Measurements from ENCODE around the gene SLC2A1. TPM values are rescaled to one million over a fixed set of nuclear protein-coding genes. Genes with fewer than 3 reads are reported as not detected.

Gene SLC2A1
- total and polyA plus RNA-seq, 5 donors from 2014 or later, result 22.0 to 60.2 (median 24.9) TPM

DNA sequence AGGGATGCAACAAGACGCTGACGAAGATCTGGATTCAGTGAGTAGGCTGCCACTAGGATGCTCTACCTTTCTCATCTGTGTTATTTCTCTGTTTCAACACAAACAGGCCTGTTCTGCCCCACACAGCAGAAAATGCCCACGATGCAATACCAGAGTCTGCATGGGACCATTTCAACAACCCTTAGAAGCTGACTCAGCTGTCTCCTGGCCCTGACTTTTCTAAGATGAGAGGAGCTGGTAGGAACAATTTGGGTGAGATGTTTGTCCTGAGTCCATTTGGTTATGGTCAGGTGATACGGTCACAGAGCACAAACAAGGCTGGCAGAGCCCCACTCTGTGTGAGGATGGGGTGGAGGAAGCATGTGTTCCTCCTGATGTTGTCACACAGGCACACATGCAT, 11.5 kb upstream of the SLC2A1 start:
- H3K4me1 ChIP-seq (ENCODE audit: control insufficient read depth, insufficient read depth, low read length, poor library complexity, severe bottlenecking), result no peaks in the 10 kb centered on the region
- no peak overlapping the region for H3K4me3 Mint-ChIP-seq
- H3K36me3 Mint-ChIP-seq, result peaks cover 3% of the 10 kb centered on the region
- peaks cover 4% of the 10 kb centered on the region for H3K27me3 Mint-ChIP-seq
- no peaks in the 10 kb centered on the region for H3K27me3 ChIP-seq (ENCODE audit: control insufficient read depth, insufficient read depth, low read length)
- ATAC-seq (ENCODE audit: low read depth in 2 of 2), result no peak
- H3K9me3 Mint-ChIP-seq, result no peaks in the 10 kb centered on the region
- DNase-seq, result no peak
- no peak overlapping the region for H3K27ac ChIP-seq (ENCODE audit: insufficient read depth, low read length, poor library complexity, severe bottlenecking)
- no peaks in the 10 kb centered on the region for H3K36me3 ChIP-seq (ENCODE audit: control insufficient read depth, insufficient read depth, low read length)
- H3K27ac Mint-ChIP-seq, result no peak overlapping the region
- H3K4me3 ChIP-seq (ENCODE audit: low read depth, low read length), result no peak overlapping the region
- no peaks in the 10 kb centered on the region for H3K9me3 ChIP-seq (ENCODE audit: control insufficient read depth in 2 of 2, low read length in 2 of 2)
- peaks cover 0 to 2% (median 0%) of the 10 kb centered on the region in 4 donors for H3K4me1 Mint-ChIP-seq

GRCh38 chr1:42968654-42969053, 10.0 kb upstream of the SLC2A1 start:
- Histone ChIP-seq H3K4me3 (ENCODE audit: low read depth, low read length) (no peak overlapping the region), H3K27ac (ENCODE audit: insufficient read depth, low read length, poor library complexity, severe bottlenecking) (no peak overlapping the region), H3K27me3 (ENCODE audit: control insufficient read depth, insufficient read depth, low read length) (no peaks in the 10 kb centered on the region), H3K9me3 (ENCODE audit: control insufficient read depth in 2 of 2, low read length in 2 of 2) (no peaks in the 10 kb centered on the region), H3K4me1 (ENCODE audit: control insufficient read depth, insufficient read depth, low read length, poor library complexity, severe bottlenecking) (peaks cover under 1% of the 10 kb centered on the region), H3K36me3 (ENCODE audit: control insufficient read depth, insufficient read depth, low read length) (no peaks in the 10 kb centered on the region)
- H3K4me1 Mint-ChIP-seq, result peaks cover 0 to 2% (median under 1%) of the 10 kb centered on the region in 4 donors
- H3K36me3 Mint-ChIP-seq, result no peaks in the 10 kb centered on the region
- no peak overlapping the region for H3K27ac Mint-ChIP-seq
- no peak for ATAC-seq (ENCODE audit: low read depth in 2 of 2)
- no peaks in the 10 kb centered on the region for H3K9me3 Mint-ChIP-seq
- H3K4me3 Mint-ChIP-seq, result no peak overlapping the region
- peaks cover 4% of the 10 kb centered on the region for H3K27me3 Mint-ChIP-seq
- no peak for DNase-seq

DNA sequence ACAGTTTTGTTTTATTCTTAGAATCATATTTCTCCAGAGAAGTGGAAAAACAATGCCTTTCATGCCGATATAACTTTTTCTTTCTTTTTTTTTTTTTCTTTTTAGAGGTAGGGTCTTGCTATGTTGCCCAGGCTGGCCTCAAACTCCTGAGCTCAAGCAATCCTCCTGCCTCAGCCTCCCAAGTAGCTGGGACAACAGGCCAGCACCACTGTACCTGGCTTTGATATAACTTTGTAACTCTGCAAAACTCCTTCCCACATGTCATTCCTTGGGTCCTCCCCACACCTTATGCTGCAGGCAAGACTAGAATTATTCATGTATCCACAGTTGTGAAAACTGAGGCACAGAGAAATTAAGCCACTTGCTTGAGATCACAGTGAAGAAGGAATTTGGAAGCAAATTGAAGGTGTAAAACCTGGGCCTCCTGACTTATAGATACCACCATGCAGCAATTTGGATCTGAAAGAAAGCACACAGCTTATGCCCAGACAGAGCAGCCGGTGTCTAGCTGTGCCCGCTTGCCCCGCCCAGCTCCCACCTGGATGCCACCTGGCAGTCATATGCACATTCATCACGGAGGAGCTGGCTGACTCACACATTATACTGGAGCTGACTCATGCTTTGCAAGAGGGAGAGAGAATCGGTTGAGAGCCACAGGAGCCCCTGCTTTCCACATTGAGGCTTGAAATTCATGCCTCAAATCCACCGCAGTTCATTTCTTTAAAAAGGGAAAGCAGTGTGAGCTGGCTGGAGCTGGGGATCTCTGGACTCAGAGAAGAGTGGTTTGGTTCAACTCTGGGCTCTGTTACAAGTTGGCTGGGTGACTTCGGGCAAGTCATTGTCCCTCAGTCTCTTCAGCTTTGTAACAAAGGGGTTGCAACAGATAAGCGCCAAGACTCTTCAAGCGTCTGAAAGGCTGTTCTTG, 8.3 kb upstream of the SLC2A1 start:
- Histone ChIP-seq H3K36me3 (ENCODE audit: control insufficient read depth, insufficient read depth, low read length) (no peaks in the 10 kb centered on the region), H3K4me3 (ENCODE audit: low read depth, low read length) (no peak overlapping the region), H3K9me3 (ENCODE audit: control insufficient read depth in 2 of 2, low read length in 2 of 2) (no peaks in the 10 kb centered on the region), H3K4me1 (ENCODE audit: control insufficient read depth, insufficient read depth, low read length, poor library complexity, severe bottlenecking) (peaks cover 6% of the 10 kb centered on the region), H3K27ac (ENCODE audit: insufficient read depth, low read length, poor library complexity, severe bottlenecking) (no peak overlapping the region), H3K27me3 (ENCODE audit: control insufficient read depth, insufficient read depth, low read length) (no peaks in the 10 kb centered on the region)
- H3K4me3 Mint-ChIP-seq, result no peak overlapping the region
- no peak for DNase-seq
- peaks cover 0 to 10% (median 7%) of the 10 kb centered on the region in 4 donors for H3K4me1 Mint-ChIP-seq
- H3K27me3 Mint-ChIP-seq, result peaks cover 9% of the 10 kb centered on the region
- H3K9me3 Mint-ChIP-seq, result no peaks in the 10 kb centered on the region
- no peak for ATAC-seq (ENCODE audit: low read depth in 2 of 2)
- H3K27ac Mint-ChIP-seq, result peak overlapping the region in 1 of 3 donors; percentile 63
- no peaks in the 10 kb centered on the region for H3K36me3 Mint-ChIP-seq

DNA sequence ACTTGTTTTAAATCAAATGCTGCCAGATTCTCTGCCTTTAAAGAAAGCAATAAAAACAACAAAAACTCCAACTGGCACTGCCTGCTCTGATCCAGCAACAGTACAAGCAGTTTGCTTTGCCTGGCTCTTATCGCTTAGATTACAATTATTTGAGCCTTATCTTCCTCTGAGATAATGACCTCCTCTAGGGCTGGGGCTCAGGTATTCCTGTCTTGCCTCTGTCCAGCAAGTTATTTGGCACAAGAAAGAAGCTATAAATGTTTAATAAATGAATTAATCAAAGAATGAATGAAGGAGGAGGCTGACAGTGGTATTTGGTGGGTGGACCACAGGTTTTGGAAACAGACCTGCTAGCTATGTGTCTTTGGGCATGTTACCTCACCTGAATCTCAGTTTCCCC, 6.7 kb upstream of the SLC2A1 start:
- Mint-ChIP-seq H3K27ac (no peak overlapping the region), H3K36me3 (no peaks in the 10 kb centered on the region), H3K4me1 (peaks cover 0 to 22% (median 13%) of the 10 kb centered on the region in 4 donors), H3K4me3 (no peak overlapping the region), H3K9me3 (peaks cover 0 to 1% (median 0%) of the 10 kb centered on the region in 7 donors), H3K27me3 (peaks cover 14% of the 10 kb centered on the region)
- no peaks in the 10 kb centered on the region for H3K36me3 ChIP-seq (ENCODE audit: control insufficient read depth, insufficient read depth, low read length)
- DNase-seq (no peak), ATAC-seq (ENCODE audit: low read depth in 2 of 2) (no peak)
- peaks cover 6% of the 10 kb centered on the region for H3K4me1 ChIP-seq (ENCODE audit: control insufficient read depth, insufficient read depth, low read length, poor library complexity, severe bottlenecking)
- no peaks in the 10 kb centered on the region for H3K27me3 ChIP-seq (ENCODE audit: control insufficient read depth, insufficient read depth, low read length)
- H3K27ac ChIP-seq (ENCODE audit: insufficient read depth, low read length, poor library complexity, severe bottlenecking), result no peak overlapping the region
- no peaks in the 10 kb centered on the region for H3K9me3 ChIP-seq (ENCODE audit: control insufficient read depth in 2 of 2, low read length in 2 of 2)
- no peak overlapping the region for H3K4me3 ChIP-seq (ENCODE audit: low read depth, low read length)

DNA sequence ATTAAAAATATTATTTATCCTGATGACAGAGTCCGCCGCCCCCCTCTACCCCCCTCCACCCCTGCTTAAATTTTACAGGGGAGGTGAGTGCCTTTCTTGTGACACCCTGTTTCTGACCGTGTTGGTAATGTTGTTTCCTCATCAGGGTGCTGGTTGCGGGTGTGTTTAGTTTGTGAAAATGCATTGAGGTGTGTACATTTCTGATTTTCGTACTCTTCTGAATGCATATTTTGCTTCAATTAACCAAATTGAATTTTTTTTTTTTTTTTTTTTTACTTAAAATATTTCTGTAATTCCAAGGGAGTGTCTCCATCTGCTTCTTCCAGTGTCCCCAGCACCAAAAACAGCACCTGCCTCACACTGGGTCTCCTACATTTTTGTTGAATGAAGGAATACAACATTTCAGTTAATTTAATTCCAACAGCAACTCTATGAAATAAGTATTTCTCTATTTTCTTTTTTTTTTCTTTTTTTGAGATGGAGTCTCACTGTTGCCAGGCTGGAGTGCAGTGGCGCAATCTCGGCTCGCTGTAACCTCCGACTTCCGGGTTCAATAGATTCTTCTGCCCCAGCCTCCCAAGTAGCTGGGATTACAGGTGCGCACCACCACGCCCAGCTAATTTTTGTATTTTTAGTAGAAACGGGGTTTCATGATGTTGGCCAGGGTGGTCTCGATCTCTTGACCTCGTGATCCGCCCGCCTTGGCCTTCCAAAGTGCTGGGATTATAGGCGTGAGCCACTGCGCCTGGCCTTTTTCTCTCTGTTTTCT, 5.6 kb upstream of the SLC2A1 start:
- Histone ChIP-seq H3K36me3 (ENCODE audit: control insufficient read depth, insufficient read depth, low read length) (no peaks in the 10 kb centered on the region), H3K27ac (ENCODE audit: insufficient read depth, low read length, poor library complexity, severe bottlenecking) (no peak overlapping the region), H3K4me3 (ENCODE audit: low read depth, low read length) (no peak overlapping the region), H3K4me1 (ENCODE audit: control insufficient read depth, insufficient read depth, low read length, poor library complexity, severe bottlenecking) (peaks cover 11% of the 10 kb centered on the region), H3K27me3 (ENCODE audit: control insufficient read depth, insufficient read depth, low read length) (no peaks in the 10 kb centered on the region), H3K9me3 (ENCODE audit: control insufficient read depth in 2 of 2, low read length in 2 of 2) (no peaks in the 10 kb centered on the region)
- no peak overlapping the region for H3K4me3 Mint-ChIP-seq
- ATAC-seq (ENCODE audit: low read depth in 2 of 2), result no peak
- H3K9me3 Mint-ChIP-seq, result peaks cover 0 to 1% (median 0%) of the 10 kb centered on the region in 7 donors
- no peak overlapping the region for H3K27ac Mint-ChIP-seq
- peak in 1 of 3 donors; percentile 64 for DNase-seq
- H3K27me3 Mint-ChIP-seq, result peaks cover 15% of the 10 kb centered on the region
- peaks cover 0 to 29% (median 14%) of the 10 kb centered on the region in 4 donors for H3K4me1 Mint-ChIP-seq
- no peaks in the 10 kb centered on the region for H3K36me3 Mint-ChIP-seq

- peaks cover 14% of the 10 kb centered on the region for H3K4me1 ChIP-seq (ENCODE audit: control insufficient read depth, insufficient read depth, low read length, poor library complexity, severe bottlenecking)
- peak in 2 of 3 donors; percentile 22 to 82 for DNase-seq
- no peak overlapping the region for H3K27ac ChIP-seq (ENCODE audit: insufficient read depth, low read length, poor library complexity, severe bottlenecking)
- H3K4me3 ChIP-seq (ENCODE audit: low read depth, low read length), result no peak overlapping the region
- no peaks in the 10 kb centered on the region for H3K9me3 ChIP-seq (ENCODE audit: control insufficient read depth in 2 of 2, low read length in 2 of 2)
- ATAC-seq (ENCODE audit: low read depth in 2 of 2), result no peak
- no peaks in the 10 kb centered on the region for H3K36me3 Mint-ChIP-seq
- peaks cover 15% of the 10 kb centered on the region for H3K27me3 Mint-ChIP-seq
- peak overlapping the region in 2 of 4 donors; percentile 48 to 58 for H3K4me3 Mint-ChIP-seq
- no peaks in the 10 kb centered on the region for H3K36me3 ChIP-seq (ENCODE audit: control insufficient read depth, insufficient read depth, low read length)
- peaks cover 0 to 33% (median 14%) of the 10 kb centered on the region in 4 donors for H3K4me1 Mint-ChIP-seq
- no peaks in the 10 kb centered on the region for H3K27me3 ChIP-seq (ENCODE audit: control insufficient read depth, insufficient read depth, low read length)
- H3K27ac Mint-ChIP-seq, result peak overlapping the region in 1 of 3 donors; percentile 51
- H3K9me3 Mint-ChIP-seq, result peaks cover 0 to 1% (median 0%) of the 10 kb centered on the region in 7 donors
Measured at GRCh38 chr1:42963378-42964043, 4.8 kb upstream of the SLC2A1 start.

GRCh38 chr1:42962641-42963377, 4.1 kb upstream of the SLC2A1 start:
- peak overlapping the region in 1 of 3 donors; percentile 51 for H3K27ac Mint-ChIP-seq

More at GRCh38 chr1:42962641-42963377, 4.1 kb upstream of the SLC2A1 start:
- peaks cover 11% of the 10 kb centered on the region for H3K27me3 Mint-ChIP-seq
- no peak for DNase-seq
- H3K9me3 Mint-ChIP-seq, result peaks cover 0 to 1% (median 0%) of the 10 kb centered on the region in 7 donors
- H3K4me1 Mint-ChIP-seq, result peaks cover 0 to 33% (median 14%) of the 10 kb centered on the region in 4 donors
- peak overlapping the region in 2 of 4 donors; percentile 48 to 58 for H3K4me3 Mint-ChIP-seq
- Histone ChIP-seq H3K4me1 (ENCODE audit: control insufficient read depth, insufficient read depth, low read length, poor library complexity, severe bottlenecking) (peaks cover 15% of the 10 kb centered on the region), H3K27ac (ENCODE audit: insufficient read depth, low read length, poor library complexity, severe bottlenecking) (no peak overlapping the region), H3K9me3 (ENCODE audit: control insufficient read depth in 2 of 2, low read length in 2 of 2) (no peaks in the 10 kb centered on the region), H3K36me3 (ENCODE audit: control insufficient read depth, insufficient read depth, low read length) (no peaks in the 10 kb centered on the region), H3K27me3 (ENCODE audit: control insufficient read depth, insufficient read depth, low read length) (no peaks in the 10 kb centered on the region), H3K4me3 (ENCODE audit: low read depth, low read length) (no peak overlapping the region)
- no peak for ATAC-seq (ENCODE audit: low read depth in 2 of 2)
- H3K36me3 Mint-ChIP-seq, result no peaks in the 10 kb centered on the region
